ENCODE measurements around the gene LHFPL6. TPM values are rescaled to one million over a fixed set of nuclear protein-coding genes. Genes with fewer than 3 reads are reported as not detected.

The LHFPL6 gene
- total and polyA plus RNA-seq, 2 experiments from 2014 or later = 12.1 to 14.1 TPM

DNA sequence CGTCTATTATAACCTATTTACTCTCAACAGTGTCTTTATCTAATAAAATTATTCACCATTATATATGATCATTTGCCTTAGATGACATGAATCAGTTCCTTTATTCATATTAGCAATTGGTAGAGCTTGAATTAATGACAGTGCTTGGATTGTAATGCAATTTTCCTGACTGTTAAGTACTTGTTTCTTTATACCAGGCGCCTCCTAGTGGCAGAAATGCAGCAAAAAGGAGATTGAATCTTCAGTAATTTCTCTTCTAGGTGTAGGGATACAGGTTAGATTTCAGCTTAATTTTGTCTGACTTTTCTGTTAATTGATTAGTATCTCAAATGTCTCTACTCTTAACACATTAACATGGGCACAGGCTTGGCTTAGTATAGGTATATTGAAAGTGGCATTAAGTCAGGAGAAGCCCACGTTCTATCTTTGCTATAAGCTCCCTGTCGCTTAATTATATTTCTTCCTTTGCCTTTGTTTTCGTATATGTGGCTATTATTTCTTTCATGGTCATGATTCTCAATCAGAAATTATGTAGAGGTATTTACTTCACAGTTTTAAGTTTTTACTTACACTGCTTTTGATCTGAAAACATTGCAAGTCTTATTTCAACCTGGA, 9.1 kb upstream of the LHFPL6 start:
- no peak overlapping the region for H2AFZ ChIP-seq
- H3K9me2 ChIP-seq (replicated peaks; ENCODE audit: insufficient read depth) = no peaks in the 10 kb centered on the region
- no peak overlapping the region for H3K4me2 ChIP-seq
- H3K79me2 ChIP-seq = no peaks in the 10 kb centered on the region
- no peaks in the 10 kb centered on the region for H4K20me1 ChIP-seq (ENCODE audit: insufficient read depth, poor library complexity, severe bottlenecking)
- H3K4me3 ChIP-seq = no peak overlapping the region
- WGBS (ENCODE audit: low lambda C conversion rate, missing lambda C conversion rate) = 65% methylated on average over 5 of the region's 5 CpGs
- no peaks in the 10 kb centered on the region for H3K4me1 ChIP-seq (ENCODE audit: insufficient read depth)
- TF ChIP-seq, protein P1, sequence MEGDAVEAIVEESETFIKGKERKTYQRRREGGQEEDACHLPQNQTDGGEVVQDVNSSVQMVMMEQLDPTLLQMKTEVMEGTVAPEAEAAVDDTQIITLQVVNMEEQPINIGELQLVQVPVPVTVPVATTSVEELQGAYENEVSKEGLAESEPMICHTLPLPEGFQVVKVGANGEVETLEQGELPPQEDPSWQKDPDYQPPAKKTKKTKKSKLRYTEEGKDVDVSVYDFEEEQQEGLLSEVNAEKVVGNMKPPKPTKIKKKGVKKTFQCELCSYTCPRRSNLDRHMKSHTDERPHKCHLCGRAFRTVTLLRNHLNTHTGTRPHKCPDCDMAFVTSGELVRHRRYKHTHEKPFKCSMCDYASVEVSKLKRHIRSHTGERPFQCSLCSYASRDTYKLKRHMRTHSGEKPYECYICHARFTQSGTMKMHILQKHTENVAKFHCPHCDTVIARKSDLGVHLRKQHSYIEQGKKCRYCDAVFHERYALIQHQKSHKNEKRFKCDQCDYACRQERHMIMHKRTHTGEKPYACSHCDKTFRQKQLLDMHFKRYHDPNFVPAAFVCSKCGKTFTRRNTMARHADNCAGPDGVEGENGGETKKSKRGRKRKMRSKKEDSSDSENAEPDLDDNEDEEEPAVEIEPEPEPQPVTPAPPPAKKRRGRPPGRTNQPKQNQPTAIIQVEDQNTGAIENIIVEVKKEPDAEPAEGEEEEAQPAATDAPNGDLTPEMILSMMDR (IDR thresholded peaks at IDR 0.05; ENCODE audit: poor library complexity) = peak; percentile 89
- TF ChIP-seq EZH2phosphoT487 (IDR thresholded peaks at IDR 0.05; ENCODE audit: low read depth, severe bottlenecking, unreplicated experiment) = no peak
- TF ChIP-seq EZH2 (IDR thresholded peaks at IDR 0.05; ENCODE audit: borderline replicate concordance) = no peak
- peak; percentile 84 for DNase-seq (ENCODE audit: low spot score)
- H3K9me3 ChIP-seq (ENCODE audit: low read depth) = no peaks in the 10 kb centered on the region
- no peaks in the 10 kb centered on the region for H3K36me3 ChIP-seq (replicated peaks; ENCODE audit: insufficient read depth, low read depth)
- no peak overlapping the region for H3K27ac ChIP-seq
- H3K27me3 ChIP-seq = peaks cover 4% of the 10 kb centered on the region

DNA sequence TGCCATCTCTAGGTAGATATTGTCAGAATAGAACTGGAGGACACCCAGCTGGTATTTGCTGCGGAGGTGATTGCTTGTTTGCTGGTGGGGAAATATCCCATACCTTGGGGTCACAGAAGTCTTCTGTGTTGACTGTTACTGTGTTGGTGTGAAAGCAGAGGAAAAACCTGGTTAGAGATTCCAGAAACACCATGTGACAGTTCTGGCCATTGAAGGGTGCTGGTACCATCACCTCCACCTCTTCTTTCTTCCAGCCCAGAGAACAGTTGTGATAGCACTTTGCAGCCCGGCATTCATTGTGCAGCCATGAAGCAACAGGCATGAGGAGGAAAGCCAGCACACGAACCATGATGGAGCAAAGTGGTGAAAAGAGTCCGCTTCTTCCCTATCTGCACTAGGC, 4.9 kb upstream of the LHFPL6 start:
- Histone ChIP-seq H4K20me1 (ENCODE audit: insufficient read depth, poor library complexity, severe bottlenecking) (no peaks in the 10 kb centered on the region), H3K36me3 (replicated peaks; ENCODE audit: insufficient read depth, low read depth) (no peaks in the 10 kb centered on the region), H3K27me3 (peaks cover 12% of the 10 kb centered on the region), H3K9me2 (replicated peaks; ENCODE audit: insufficient read depth) (no peaks in the 10 kb centered on the region), H3K4me3 (no peak overlapping the region), H3K4me2 (no peak overlapping the region), H3K27ac (no peak overlapping the region), H3K9me3 (ENCODE audit: low read depth) (no peaks in the 10 kb centered on the region), H3K79me2 (no peaks in the 10 kb centered on the region), H3K4me1 (ENCODE audit: insufficient read depth) (no peaks in the 10 kb centered on the region), H2AFZ (no peak overlapping the region)
- 90% methylated on average over 4 of the region's 4 CpGs for WGBS (ENCODE audit: low lambda C conversion rate, missing lambda C conversion rate)
- DNase-seq (ENCODE audit: low spot score) = no peak
- TF ChIP-seq, protein P1 (IDR thresholded peaks at IDR 0.05; ENCODE audit: poor library complexity) = no peak
- no peak for TF ChIP-seq EZH2phosphoT487 (IDR thresholded peaks at IDR 0.05; ENCODE audit: low read depth, severe bottlenecking, unreplicated experiment)
- TF ChIP-seq EZH2 (IDR thresholded peaks at IDR 0.05; ENCODE audit: borderline replicate concordance) = no peak

DNA sequence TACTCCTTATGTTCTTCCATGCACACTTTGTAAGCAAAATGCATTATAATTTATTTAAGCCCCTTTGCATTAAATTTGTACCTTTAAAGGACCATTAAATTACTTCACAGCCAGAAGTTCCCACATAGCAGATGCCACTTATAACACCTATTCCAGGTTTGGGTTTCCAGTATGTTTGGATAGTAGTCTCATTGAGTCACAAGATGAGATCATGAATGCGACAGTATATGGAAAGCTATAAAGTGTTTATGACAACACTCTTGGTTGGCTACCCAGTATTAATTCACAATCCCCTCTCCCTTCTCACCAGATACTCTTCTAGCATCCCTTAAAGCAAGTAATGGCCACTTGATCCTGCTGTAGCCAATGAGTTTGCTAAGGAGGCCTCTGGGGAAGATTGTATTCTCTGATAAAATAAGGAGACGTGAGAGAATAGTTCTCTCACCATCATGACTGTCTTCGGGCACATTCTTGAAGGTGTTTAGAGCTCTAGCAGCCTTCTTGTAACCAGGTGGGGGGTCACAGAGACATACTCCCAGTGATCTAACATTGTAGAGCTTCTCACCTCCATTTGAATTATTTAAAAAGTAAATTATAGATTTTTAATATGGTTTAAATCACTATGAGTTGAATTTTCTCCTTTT, 2.8 kb upstream of the LHFPL6 start:
- Histone ChIP-seq H3K79me2 (no peaks in the 10 kb centered on the region), H3K9me2 (replicated peaks; ENCODE audit: insufficient read depth) (no peaks in the 10 kb centered on the region), H3K4me2 (no peak overlapping the region), H3K27me3 (peaks cover 21% of the 10 kb centered on the region), H3K4me3 (no peak overlapping the region), H3K27ac (no peak overlapping the region), H3K4me1 (ENCODE audit: insufficient read depth) (peaks cover 4% of the 10 kb centered on the region), H3K36me3 (replicated peaks; ENCODE audit: insufficient read depth, low read depth) (no peaks in the 10 kb centered on the region), H3K9me3 (ENCODE audit: low read depth) (no peaks in the 10 kb centered on the region), H4K20me1 (ENCODE audit: insufficient read depth, poor library complexity, severe bottlenecking) (no peaks in the 10 kb centered on the region), H2AFZ (no peak overlapping the region)
- no peak for DNase-seq (ENCODE audit: low spot score)
- no peak for TF ChIP-seq EZH2 (IDR thresholded peaks at IDR 0.05; ENCODE audit: borderline replicate concordance)
- TF ChIP-seq EZH2phosphoT487 (IDR thresholded peaks at IDR 0.05; ENCODE audit: low read depth, severe bottlenecking, unreplicated experiment) = no peak
- TF ChIP-seq, protein P1 (IDR thresholded peaks at IDR 0.05; ENCODE audit: poor library complexity) = no peak
- WGBS (ENCODE audit: low lambda C conversion rate, missing lambda C conversion rate) = 68% methylated on average over 3 of the region's 3 CpGs

Data from hepatocyte (in vitro differentiated cells).